Kidney epithelial cell (primary cell): ENCODE data around the gene EOLA1. TPM values are rescaled to one million over a fixed set of nuclear protein-coding genes. Genes with fewer than 3 reads are reported as not detected.
"Not testable (repeated sequence)": the region's sequence is repeated elsewhere in the genome, so short reads cannot be mapped to it uniquely, and the experiment has no call there.

Experiments used
- DNase-seq: peaks from one replicate; pipeline ENCODE4 v3.0.0-alpha.2; 2010; ENCODE audit warnings: low read depth
- H3K27me3 ChIP-seq: 2 replicates; pipeline ENCODE4 v1.6.0; 2011; ENCODE audit warnings: low read length; ENCODE audit not compliant: control insufficient read depth, insufficient read depth
- H3K36me3 ChIP-seq: 2 replicates; pipeline ENCODE4 v1.5.1; 2011; ENCODE audit warnings: low read length; ENCODE audit not compliant: control insufficient read depth, insufficient read depth
- H3K4me3 ChIP-seq: 2 replicates; pipeline ENCODE4 v1.5.1; 2011; ENCODE audit warnings: low read depth, mild to moderate bottlenecking, control low read depth, low read length
- total RNA-seq: library from RNA; depleted of rRNA; stranded (reverse); fragments of >200 nt; gene quantifications from 2 replicates; pipeline ENCODE4 v1.2.3, GENCODE V29; 2015
- TF ChIP-seq, protein P1 (sequence below): IDR thresholded peaks from 2 replicates; pipeline ENCODE4 v1.5.1; 2011; ENCODE audit warnings: mild to moderate bottlenecking, moderate library complexity, low read length, control low read depth, inconsistent platforms; ENCODE audit not compliant: insufficient read depth, poor library complexity, severe bottlenecking

The EOLA1 gene
- total RNA-seq, 1 donor from 2014 or later: 11.2 TPM

DNA sequence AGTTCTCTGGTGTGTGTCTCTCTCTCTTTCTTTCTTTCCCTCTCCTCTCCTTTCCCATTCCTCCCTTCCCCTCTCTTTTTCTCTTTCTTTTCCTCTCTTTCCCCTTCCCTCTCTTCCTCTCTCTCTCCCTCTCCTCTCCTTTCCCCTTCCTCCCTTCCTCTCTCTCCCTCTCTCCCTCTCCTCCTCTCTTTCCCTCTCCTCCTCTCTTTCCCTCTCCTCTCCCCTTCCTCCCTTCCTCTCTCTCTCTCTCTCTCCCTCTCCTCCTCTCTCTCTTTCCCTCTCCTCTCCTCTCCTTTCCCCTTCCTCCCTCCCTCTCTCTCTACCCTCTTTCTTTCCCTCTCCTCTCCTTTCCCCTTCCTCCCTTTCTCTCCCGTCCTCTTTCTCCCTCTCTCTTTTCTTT lies 12.4 kb upstream of the EOLA1 start:
- TF ChIP-seq, protein P1, sequence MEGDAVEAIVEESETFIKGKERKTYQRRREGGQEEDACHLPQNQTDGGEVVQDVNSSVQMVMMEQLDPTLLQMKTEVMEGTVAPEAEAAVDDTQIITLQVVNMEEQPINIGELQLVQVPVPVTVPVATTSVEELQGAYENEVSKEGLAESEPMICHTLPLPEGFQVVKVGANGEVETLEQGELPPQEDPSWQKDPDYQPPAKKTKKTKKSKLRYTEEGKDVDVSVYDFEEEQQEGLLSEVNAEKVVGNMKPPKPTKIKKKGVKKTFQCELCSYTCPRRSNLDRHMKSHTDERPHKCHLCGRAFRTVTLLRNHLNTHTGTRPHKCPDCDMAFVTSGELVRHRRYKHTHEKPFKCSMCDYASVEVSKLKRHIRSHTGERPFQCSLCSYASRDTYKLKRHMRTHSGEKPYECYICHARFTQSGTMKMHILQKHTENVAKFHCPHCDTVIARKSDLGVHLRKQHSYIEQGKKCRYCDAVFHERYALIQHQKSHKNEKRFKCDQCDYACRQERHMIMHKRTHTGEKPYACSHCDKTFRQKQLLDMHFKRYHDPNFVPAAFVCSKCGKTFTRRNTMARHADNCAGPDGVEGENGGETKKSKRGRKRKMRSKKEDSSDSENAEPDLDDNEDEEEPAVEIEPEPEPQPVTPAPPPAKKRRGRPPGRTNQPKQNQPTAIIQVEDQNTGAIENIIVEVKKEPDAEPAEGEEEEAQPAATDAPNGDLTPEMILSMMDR: no peak
- Histone ChIP-seq H3K27me3 (no peaks in the 10 kb centered on the region), H3K36me3 (no peaks in the 10 kb centered on the region), H3K4me3 (no peak overlapping the region)
- no peak for DNase-seq

DNA sequence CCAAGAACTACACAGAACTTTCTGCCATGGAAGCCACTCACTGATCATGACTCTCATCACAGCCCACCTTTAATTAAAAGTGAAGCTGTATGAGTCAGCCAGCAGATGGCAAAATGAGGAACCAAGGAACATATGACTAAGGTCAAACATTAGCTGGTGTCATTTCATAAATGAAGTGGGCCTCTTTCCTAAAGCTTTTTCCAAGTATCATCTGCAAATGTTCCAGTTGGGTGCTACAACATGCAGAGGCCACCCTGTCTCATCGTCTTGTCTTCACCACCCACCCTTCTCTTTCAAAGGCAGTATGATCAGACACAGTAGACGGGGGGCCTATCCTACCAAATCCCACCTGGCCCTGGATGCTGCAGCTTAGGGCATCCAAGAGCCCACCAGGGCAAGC lies 9.2 kb upstream of the EOLA1 start:
- no peaks in the 10 kb centered on the region for H3K27me3 ChIP-seq
- H3K36me3 ChIP-seq: no peaks in the 10 kb centered on the region
- DNase-seq: no peak
- TF ChIP-seq, protein P1: no peak
- H3K4me3 ChIP-seq: no peak overlapping the region

DNA sequence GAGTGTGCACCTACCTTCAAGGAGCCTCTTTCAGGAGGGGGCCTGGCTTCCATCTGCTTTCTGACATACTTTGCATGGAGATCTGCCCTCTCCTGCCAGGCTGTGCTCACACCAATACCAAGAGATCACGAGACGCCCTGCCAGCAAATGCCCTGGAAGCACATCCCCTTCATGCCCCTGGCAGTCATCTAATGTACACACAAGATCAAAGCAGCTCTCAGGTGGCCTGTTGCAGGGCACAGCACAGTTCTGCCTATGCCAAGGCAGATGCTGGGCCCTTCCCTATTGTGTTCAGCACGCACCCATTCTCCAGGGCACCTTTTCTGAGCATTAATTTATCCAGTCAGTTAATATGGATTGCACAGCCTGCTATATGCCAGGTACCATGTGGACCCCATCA lies 7.9 kb upstream of the EOLA1 start:
- H3K4me3 ChIP-seq, H3K27me3 ChIP-seq, DNase-seq, H3K36me3 ChIP-seq: not testable (repeated sequence)

DNA sequence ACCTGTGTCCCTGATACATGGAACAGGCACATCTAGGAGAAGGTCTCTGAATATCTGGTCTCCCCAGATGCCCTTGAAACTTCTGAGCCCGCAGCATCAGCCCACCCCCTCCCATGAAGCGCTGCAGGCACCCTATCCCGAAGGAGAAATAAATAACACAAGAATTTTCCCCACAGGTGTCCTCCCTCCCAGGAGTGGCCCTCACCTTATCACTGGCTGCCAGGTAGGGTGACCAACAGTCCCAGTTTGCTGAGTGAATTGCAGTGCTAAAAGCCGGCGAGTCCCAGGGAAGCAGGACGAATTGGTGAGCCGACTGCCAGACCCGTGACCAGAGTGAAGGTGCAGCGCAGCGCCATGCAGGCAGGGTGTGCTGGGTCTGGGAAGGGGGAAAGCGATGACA lies 6.8 kb upstream of the EOLA1 start:
- H3K36me3 ChIP-seq, H3K27me3 ChIP-seq, DNase-seq, H3K4me3 ChIP-seq: not testable (repeated sequence)

DNA sequence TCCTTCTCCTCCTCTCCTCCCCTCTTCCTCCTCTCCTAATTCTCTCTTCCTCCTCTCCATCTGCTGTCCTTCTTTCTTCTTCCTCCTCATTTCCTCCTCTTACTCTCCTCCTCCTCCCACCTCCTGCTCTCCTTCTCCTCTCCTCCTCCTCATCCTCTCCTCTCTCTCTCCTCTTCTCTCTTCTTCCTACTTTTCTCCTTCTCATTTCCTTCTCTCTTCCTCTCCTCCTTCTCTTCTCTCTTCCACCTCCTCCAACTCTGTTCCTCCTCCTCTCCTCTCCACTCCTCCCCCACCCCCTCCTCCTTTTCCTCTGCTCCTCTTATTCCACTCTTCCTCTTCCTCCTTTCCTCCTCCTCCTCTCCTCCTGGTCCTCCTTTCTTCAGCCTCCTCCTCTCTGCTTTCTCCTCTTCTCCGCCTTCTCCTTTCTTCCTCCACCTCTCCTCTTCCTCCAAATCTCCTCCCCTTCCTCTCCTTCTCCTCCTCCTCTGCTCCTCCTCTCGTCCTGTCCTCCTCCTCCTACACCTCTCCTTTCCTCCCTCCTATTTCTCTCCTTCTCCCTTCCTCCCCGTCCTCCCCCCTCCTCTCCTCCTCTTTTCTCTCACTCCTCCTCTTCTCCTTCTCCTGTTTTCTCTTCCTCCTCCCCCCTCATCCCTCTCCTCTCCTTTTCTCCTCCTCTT lies 5.7 kb upstream of the EOLA1 start:
- not testable (repeated sequence) for H3K36me3 ChIP-seq, DNase-seq, H3K27me3 ChIP-seq, H3K4me3 ChIP-seq

DNA sequence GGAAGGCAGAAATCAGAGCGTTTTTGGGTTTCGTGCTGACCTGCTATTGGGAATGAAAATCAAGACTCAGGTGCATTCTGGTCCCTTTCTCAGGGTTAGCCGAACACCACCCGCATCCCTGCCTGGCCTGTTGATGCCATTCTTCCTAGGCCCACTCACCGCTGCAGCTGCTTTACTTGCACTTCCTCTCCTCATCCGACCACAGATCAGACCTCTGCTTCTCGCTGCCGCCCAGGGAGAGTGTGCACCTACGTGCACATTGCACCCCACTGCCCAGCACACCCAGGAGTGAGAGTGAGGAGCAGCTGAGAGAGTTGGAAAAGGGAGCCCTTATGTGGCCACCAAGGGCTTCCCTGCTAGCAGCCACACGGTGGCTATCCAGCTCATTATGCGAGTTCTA lies 3.3 kb upstream of the EOLA1 start:
- not testable (repeated sequence) for H3K4me3 ChIP-seq, H3K36me3 ChIP-seq, H3K27me3 ChIP-seq, DNase-seq

DNA sequence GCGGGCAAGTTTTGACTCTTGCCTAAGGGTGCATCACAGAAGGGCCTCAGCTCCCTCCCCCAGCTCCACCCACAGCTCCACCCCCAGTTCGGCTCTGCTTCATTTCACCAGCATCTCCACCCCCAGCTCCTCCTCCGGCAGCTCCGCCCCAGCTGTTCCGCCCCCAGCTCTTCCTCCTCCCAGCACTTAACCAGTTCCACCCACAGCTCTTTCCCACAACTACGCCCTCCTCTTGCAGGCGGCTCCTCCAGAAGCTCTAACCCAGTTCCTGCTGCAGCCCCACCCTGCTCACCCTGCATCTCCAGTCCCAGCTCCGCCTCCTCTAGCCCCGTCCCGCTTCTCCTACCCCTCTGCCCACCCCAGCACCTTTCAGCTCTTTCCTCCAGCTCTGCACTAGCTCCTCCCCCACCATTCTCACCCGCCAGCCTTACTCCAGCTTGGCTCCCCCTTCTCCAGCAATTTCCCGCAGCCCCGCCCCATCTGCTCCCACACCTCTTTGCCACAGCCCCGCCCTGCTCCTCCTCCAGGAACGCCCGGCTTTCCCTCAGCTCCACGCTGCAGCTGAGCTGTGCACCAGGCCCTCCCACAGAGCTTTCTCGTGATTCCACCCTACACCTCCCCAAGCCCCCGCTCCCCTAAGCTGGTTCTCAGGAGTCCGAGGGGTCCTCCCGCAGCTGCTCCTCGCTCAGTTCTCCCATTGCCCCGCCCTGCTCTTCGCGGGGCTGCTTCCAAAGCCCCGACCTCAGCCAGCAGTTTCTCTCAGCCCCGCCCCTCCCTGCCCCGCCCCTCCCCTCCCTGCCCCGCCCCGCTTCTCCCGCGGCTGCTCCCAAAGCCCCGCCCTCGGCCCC lies 1.3 kb upstream of the EOLA1 start:
- peak overlapping the region; percentile 50 for H3K4me3 ChIP-seq
- DNase-seq: peak; percentile 77
- no peaks in the 10 kb centered on the region for H3K36me3 ChIP-seq
- TF ChIP-seq, protein P1: no peak
- no peaks in the 10 kb centered on the region for H3K27me3 ChIP-seq

DNA sequence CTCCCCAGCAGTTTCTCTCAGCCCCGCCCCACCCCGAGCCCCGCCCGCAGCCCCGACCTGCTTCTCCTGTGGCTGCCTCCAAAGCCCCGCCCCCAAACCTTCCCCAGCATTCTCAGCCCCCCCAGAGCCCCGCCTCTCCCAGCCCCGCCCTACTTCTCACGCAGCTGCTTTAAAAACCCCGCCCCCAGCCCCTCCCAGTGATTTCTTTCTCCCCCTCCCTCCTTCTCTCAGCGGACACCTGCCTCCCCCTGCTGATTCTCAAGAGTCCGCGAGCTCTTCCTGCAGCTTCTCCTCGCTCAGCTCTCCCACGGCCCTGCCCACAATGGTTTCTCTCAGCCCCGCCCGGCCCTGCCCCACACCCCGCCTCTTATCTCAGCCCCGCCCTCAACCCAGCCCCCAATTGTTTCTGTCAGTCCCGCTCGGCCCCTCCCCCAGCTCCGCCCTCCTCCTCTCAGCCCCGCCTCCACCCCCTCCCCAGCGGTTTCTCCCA lies 636 bp upstream of the EOLA1 start:
- H3K4me3 ChIP-seq: peak overlapping the region; percentile 54
- peak; percentile 28 for DNase-seq
- TF ChIP-seq, protein P1: no peak
- no peaks in the 10 kb centered on the region for H3K27me3 ChIP-seq
- no peaks in the 10 kb centered on the region for H3K36me3 ChIP-seq
